HL-60 (cell line): ENCODE measurements around the gene E4F1.

Experiments used
- DNase-seq, 2 experiments: peaks; one replicate each; pipeline ENCODE4 v3.0.0-alpha.2; 2010 to 2020; ENCODE audit warnings: low read depth in 1 of 2, low spot score in 1 of 2
- H3K27ac ChIP-seq: fragments of 250-450 bp; sonication (Bioruptor Pico); replicated peaks from 2 replicates; pipeline ENCODE4 v1.5.1; 2020; ENCODE audit warnings: mild to moderate bottlenecking, moderate library complexity
- H3K27me3 ChIP-seq: fragments of 250-450 bp; sonication (Bioruptor Pico); 2 replicates; pipeline ENCODE4 v1.5.1; 2021; ENCODE audit warnings: mild to moderate bottlenecking, moderate library complexity; ENCODE audit not compliant: insufficient read depth, poor library complexity, severe bottlenecking
- H3K4me3 ChIP-seq: replicated peaks from 2 replicates; pipeline ENCODE4 v1.5.1; 2011; ENCODE audit warnings: mild to moderate bottlenecking, control low read depth, low read length; ENCODE audit not compliant: insufficient read depth
- CTCF ChIP-seq: IDR thresholded peaks from one replicate; pipeline ENCODE4 v1.5.1; 2011; ENCODE audit warnings: low read length, control low read depth, inconsistent platforms; ENCODE audit not compliant: insufficient read depth
- GABPA ChIP-seq: IDR thresholded peaks from 2 replicates; pipeline ENCODE4 v1.6.1; 2012; ENCODE audit warnings: low read depth
- POLR2AphosphoS5 ChIP-seq: IDR thresholded peaks from 2 replicates; pipeline ENCODE4 v1.6.1; 2012; ENCODE audit warnings: low read depth
- REST ChIP-seq: IDR thresholded peaks from 2 replicates; pipeline ENCODE4 v1.6.1; 2012; ENCODE audit warnings: low read depth; ENCODE audit not compliant: insufficient replicate concordance
- SPI1 ChIP-seq: IDR thresholded peaks from 2 replicates; pipeline ENCODE4 v1.6.1; 2012; ENCODE audit warnings: low read depth, mild to moderate bottlenecking, borderline replicate concordance

E4F1 gene

GRCh38 chr16:2175454-2175853 is 47.9 kb upstream of the E4F1 start:
- no peak for DNase-seq
- H3K4me3 ChIP-seq = no peak overlapping the region
- H3K27ac ChIP-seq = no peak overlapping the region
- no peaks in the 10 kb centered on the region for H3K27me3 ChIP-seq
- TF ChIP-seq REST (no peak), SPI1 (no peak), POLR2AphosphoS5 (no peak), CTCF (no peak), GABPA (no peak)

DNA sequence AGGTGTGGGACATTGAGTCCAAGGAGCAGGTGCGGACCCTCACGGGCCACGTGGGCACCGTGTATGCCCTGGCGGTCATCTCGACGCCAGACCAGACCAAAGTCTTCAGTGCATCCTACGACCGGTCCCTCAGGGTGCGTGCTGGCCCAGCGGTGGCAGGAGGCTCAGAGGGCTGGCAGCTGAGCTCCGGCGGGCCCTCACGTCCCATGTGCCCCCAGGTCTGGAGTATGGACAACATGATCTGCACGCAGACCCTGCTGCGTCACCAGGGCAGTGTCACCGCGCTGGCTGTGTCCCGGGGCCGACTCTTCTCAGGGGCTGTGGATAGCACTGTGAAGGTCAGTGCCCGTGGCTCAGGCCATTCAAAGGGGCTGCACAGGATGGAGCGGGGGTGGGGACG is 47.3 kb upstream of the E4F1 start:
- DNase-seq = no peak
- TF ChIP-seq POLR2AphosphoS5 = no peak
- no peak for TF ChIP-seq REST
- no peak for TF ChIP-seq SPI1
- TF ChIP-seq CTCF = no peak
- TF ChIP-seq GABPA = no peak
- Histone ChIP-seq H3K27ac (no peak overlapping the region), H3K4me3 (no peak overlapping the region), H3K27me3 (no peaks in the 10 kb centered on the region)

GRCh38 chr16:2177101-2177500 is 46.3 kb upstream of the E4F1 start:
- no peaks in the 10 kb centered on the region for H3K27me3 ChIP-seq
- no peak overlapping the region for H3K4me3 ChIP-seq
- DNase-seq = no peak
- TF ChIP-seq SPI1 = no peak
- no peak for TF ChIP-seq POLR2AphosphoS5
- no peak for TF ChIP-seq GABPA
- TF ChIP-seq CTCF = no peak
- TF ChIP-seq REST = no peak
- no peak overlapping the region for H3K27ac ChIP-seq
